Stomach (tissue), 9 donors: ENCODE measurements around the gene HBM. TPM values are rescaled to one million over a fixed set of nuclear protein-coding genes. Genes with fewer than 3 reads are reported as not detected.

Experiments used
- DNase-seq, 2 donors: peaks; one replicate each; pipeline versions ENCODE4 v3.0.0 to v3.0.0-alpha.2; 2013 to 2019
- H3K27ac ChIP-seq, 5 donors: fragments of 200-600 bp in 4 of 5; sonication (generic) in 4 of 5; one replicate each; pipeline ENCODE4 v1.5.1; 2013 to 2019; ENCODE audit warnings: mild to moderate bottlenecking in 1 of 5, moderate library complexity in 1 of 5
- H3K27me3 ChIP-seq, 3 donors: fragments of 200-600 bp; sonication (generic); one replicate each; pipeline ENCODE4 v1.5.1; 2017 to 2019; ENCODE audit warnings: mixed run types in 1 of 3
- H3K36me3 ChIP-seq, 4 donors: fragments of 200-600 bp; sonication (generic); 1 replicate in 3 of 4; 2 replicates in 1 of 4; pipeline ENCODE4 v1.5.1; 2016 to 2019
- H3K4me1 ChIP-seq, 4 donors: fragments of 200-600 bp; sonication (generic); one replicate each; pipeline ENCODE4 v1.5.1; 2016 to 2019
- H3K4me3 ChIP-seq, 4 donors: fragments of 200-600 bp; sonication (generic) in 3 of 4; one replicate each; pipeline ENCODE4 v1.5.1; 2016 to 2019; ENCODE audit warnings: mild to moderate bottlenecking in 1 of 4
- H3K9me3 ChIP-seq, 4 donors: fragments of 200-600 bp; sonication (generic); one replicate each; pipeline ENCODE4 v1.5.1; 2016 to 2019
- EP300 ChIP-seq: sonication (generic); formaldehyde crosslinking; IDR thresholded peaks from one replicate; pipeline ENCODE4 v1.6.1; 2017; ENCODE audit warnings: antibody characterized with exemption
- POLR2A ChIP-seq, 4 donors: fragments of 450-650 bp; IDR thresholded peaks; one replicate each; pipeline ENCODE4 v1.6.1; 2016; ENCODE audit warnings: antibody characterized with exemption in 4 of 4, control low read depth in 2 of 4, mild to moderate bottlenecking in 1 of 4, moderate library complexity in 1 of 4
- POLR2AphosphoS5 ChIP-seq, 3 donors: sonication (generic); formaldehyde crosslinking; IDR thresholded peaks; one replicate each; pipeline ENCODE4 v1.6.1; 2016; ENCODE audit warnings: antibody characterized with exemption in 3 of 3
- WGBS, 5 donors: extraction: QIAGEN DNeasy Blood & Tissue Kit in 3 of 5; methylation state at CpG; one replicate each; pipeline versions ENCODE4 v1.1.5 to v1.1.7; 2013 to 2018; 5-methylcytosine and 5-hydroxymethylcytosine counted together
- intact Hi-C: fragments of 100-400 bp; cut with DNase I; formaldehyde crosslinking; loops from one replicate; pipeline ENCODE4 v1.15.1; 2023; ENCODE audit warnings: low total_unique reads
- polyA plus RNA-seq, 3 donors: library from polyadenylated mRNA; stranded (reverse); fragments of 200-250 nt; gene quantifications; one replicate each; pipeline ENCODE4 v1.2.3, GENCODE V29; 2013
- total RNA-seq, 5 donors: library from RNA; depleted of rRNA; stranded (reverse); fragments of >200 nt; gene quantifications; one replicate each; pipeline versions ENCODE4 v1.1.0 to v1.2.3, GENCODE V29; 2014 to 2016
- TF ChIP-seq, protein P1 (sequence below), 7 experiments: fragments of 450-650 bp in 4 of 7; fragments of 200-600 bp in 3 of 7; sonication (generic) in 3 of 7; IDR thresholded peaks; one replicate each; pipeline ENCODE4 v1.5.1; 2016 to 2019; ENCODE audit warnings: antibody characterized with exemption in 7 of 7, control low read depth in 2 of 7, mild to moderate bottlenecking in 1 of 7
- donor health status: healthy with polysubstance abuse.
- donor health status: Bipolar disorder and iron deficiency.
- donor health status: healthy.

Gene HBM
- total and polyA plus RNA-seq, 8 donors: 10.3 TPM; not detected in 7

DNA sequence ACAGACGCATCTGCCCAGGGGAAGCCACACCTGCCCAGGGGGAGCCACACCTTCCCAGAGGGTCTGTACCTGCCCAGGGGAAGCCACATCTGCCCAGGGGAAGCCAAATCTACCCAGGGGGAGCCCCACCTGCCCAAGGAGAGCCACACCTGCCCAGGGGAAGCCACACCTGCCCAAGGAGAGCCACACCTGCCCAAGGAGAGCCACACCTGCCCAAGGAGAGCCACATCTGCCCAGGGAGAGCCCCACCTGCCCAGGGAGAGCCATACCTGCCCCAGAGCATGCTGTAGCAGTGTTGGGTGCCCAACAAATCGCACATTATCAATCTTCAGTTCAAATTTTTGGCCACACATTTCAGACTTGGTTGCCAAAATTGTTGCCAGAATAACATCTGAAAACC is 46.9 kb upstream of the HBM start:
- no peak for DNase-seq
- 63 to 92% (median 86%) methylated on average over 1 to 2 of the region's 2 CpGs for WGBS, 5 donors
- Histone ChIP-seq H3K27ac (no peak overlapping the region), H3K36me3 (peaks cover 5 to 66% (median 42%) of the 10 kb centered on the region in 4 donors), H3K27me3 (no peaks in the 10 kb centered on the region), H3K9me3 (no peaks in the 10 kb centered on the region), H3K4me3 (no peak overlapping the region), H3K4me1 (peaks cover 0 to 4% (median 0%) of the 10 kb centered on the region in 4 donors)
- TF ChIP-seq POLR2AphosphoS5 (IDR thresholded peaks at IDR 0.05) (no peak), POLR2A (IDR thresholded peaks at IDR 0.05) (no peak), EP300 (no peak)
- TF ChIP-seq, protein P1, sequence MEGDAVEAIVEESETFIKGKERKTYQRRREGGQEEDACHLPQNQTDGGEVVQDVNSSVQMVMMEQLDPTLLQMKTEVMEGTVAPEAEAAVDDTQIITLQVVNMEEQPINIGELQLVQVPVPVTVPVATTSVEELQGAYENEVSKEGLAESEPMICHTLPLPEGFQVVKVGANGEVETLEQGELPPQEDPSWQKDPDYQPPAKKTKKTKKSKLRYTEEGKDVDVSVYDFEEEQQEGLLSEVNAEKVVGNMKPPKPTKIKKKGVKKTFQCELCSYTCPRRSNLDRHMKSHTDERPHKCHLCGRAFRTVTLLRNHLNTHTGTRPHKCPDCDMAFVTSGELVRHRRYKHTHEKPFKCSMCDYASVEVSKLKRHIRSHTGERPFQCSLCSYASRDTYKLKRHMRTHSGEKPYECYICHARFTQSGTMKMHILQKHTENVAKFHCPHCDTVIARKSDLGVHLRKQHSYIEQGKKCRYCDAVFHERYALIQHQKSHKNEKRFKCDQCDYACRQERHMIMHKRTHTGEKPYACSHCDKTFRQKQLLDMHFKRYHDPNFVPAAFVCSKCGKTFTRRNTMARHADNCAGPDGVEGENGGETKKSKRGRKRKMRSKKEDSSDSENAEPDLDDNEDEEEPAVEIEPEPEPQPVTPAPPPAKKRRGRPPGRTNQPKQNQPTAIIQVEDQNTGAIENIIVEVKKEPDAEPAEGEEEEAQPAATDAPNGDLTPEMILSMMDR (IDR thresholded peaks at IDR 0.05): no peak
- intact Hi-C loops: loop anchor here (5.0 kb wide), 1 partner anchor 63 kb away; the partner anchor contains the start of gene HBQ1

DNA sequence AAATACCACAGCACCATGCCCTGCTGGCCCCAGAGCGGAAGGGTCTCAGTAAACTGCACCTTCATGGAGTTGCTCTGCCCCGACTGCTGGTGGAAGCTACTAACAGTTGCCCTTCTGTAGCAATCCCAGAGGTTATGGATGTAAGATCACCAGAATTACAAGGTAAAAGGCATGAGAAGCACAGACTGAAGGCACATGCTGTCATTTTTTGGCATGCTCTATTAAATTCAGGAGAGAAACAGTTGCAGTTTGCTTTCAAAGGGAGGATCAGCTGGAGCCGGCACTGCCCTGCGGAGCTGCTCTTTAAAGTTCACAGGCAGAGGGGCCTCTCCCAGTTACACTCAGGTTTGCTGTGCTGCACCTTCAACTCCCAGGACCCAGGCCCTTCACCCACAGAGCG is 46.5 kb upstream of the HBM start:
- TF ChIP-seq POLR2A (IDR thresholded peaks at IDR 0.05): no peak
- TF ChIP-seq POLR2AphosphoS5 (IDR thresholded peaks at IDR 0.05): no peak
- no peak for TF ChIP-seq EP300
- TF ChIP-seq, protein P1 (IDR thresholded peaks at IDR 0.05): no peak
- H3K4me1 ChIP-seq: peaks cover 0 to 4% (median 0%) of the 10 kb centered on the region in 4 donors

DNA sequence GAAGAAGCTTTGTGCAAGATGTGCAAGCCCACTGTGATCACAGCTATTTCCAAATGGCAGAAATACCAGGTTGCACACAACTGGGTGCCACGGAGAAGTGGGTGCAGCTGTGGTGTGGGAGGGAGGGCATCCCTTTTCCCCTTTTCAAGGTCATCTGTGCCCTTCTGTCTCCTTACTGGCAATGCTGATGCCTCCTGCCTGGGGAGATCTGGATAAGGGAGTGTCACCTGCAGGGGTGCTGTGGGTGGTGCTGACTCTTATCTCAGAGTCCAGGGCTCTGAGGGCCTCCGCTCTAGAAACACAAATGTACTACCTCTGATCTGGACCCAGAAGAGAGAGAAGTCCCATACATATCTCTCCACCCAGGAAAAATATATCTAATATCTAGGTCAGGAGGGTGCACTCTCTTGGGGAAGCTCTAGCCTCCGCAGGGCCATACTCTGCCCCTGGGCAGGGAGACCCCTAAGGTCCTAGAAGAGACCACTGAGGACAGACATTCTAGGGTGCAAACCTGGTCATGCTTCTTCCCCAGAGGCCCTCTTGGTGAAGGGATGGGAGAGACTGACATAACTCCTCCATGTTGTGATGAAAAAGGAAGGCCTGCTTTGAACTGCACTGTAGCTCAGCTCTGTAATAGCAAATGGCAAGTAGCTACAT is 45.8 kb upstream of the HBM start:
- H3K4me3 ChIP-seq: no peak overlapping the region
- WGBS, 5 donors: 83 to 88% (median 86%) methylated on average over 3 of the region's 3 CpGs
- no peak for DNase-seq
- H3K36me3 ChIP-seq: peaks cover 5 to 66% (median 43%) of the 10 kb centered on the region in 4 donors
- H3K27ac ChIP-seq: no peak overlapping the region
- H3K27me3 ChIP-seq: no peaks in the 10 kb centered on the region
- H3K9me3 ChIP-seq: no peaks in the 10 kb centered on the region
- peaks cover 0 to 4% (median 0%) of the 10 kb centered on the region in 4 donors for H3K4me1 ChIP-seq
- TF ChIP-seq, protein P1 (IDR thresholded peaks at IDR 0.05): no peak
- TF ChIP-seq POLR2A (IDR thresholded peaks at IDR 0.05) (no peak), EP300 (no peak), POLR2AphosphoS5 (IDR thresholded peaks at IDR 0.05) (no peak)
- intact Hi-C loops: loop anchor here (5.0 kb wide), 1 partner anchor 62 kb away; the partner anchor contains the start of gene HBQ1

More for the DNA sequence above, 46.5 kb upstream of the HBM start:
- H3K27ac ChIP-seq: no peak overlapping the region
- no peaks in the 10 kb centered on the region for H3K27me3 ChIP-seq
- H3K9me3 ChIP-seq: no peaks in the 10 kb centered on the region
- DNase-seq: no peak
- H3K4me3 ChIP-seq: no peak overlapping the region
- intact Hi-C loops: loop anchor here (5.0 kb wide), 1 partner anchor 63 kb away; the partner anchor contains the start of gene HBQ1
- peaks cover 5 to 66% (median 42%) of the 10 kb centered on the region in 4 donors for H3K36me3 ChIP-seq
- 91 to 95% (median 93%) methylated on average over 5 of the region's 5 CpGs for WGBS, 5 donors

DNA sequence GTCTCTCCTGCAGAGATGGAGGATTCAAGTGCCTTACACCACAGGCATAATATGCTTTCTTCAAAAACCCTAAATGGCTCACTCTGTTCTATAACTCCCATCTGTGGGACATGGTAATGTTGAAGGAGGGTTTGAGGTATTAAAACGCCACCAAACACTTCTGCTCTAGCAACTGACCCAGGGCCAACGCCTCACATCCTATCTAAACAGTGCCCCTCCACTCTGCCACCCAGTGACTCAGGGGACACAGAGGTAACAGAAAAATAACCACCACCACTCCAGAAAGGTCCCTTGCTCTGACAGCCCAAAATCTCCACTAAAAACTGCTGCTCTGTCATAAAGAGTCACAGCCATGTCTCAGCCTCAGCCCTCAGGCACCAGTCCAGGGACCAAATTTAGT is 45.0 kb upstream of the HBM start:
- Histone ChIP-seq H3K4me1 (peaks cover 0 to 4% (median 0%) of the 10 kb centered on the region in 4 donors), H3K36me3 (peaks cover 5 to 64% (median 40%) of the 10 kb centered on the region in 4 donors), H3K9me3 (no peaks in the 10 kb centered on the region), H3K27me3 (no peaks in the 10 kb centered on the region), H3K4me3 (no peak overlapping the region), H3K27ac (no peak overlapping the region)
- no peak for TF ChIP-seq POLR2AphosphoS5 (IDR thresholded peaks at IDR 0.05)
- TF ChIP-seq, protein P1 (IDR thresholded peaks at IDR 0.05): no peak
- TF ChIP-seq EP300: no peak
- no peak for TF ChIP-seq POLR2A (IDR thresholded peaks at IDR 0.05)
- DNase-seq: no peak
- WGBS, 5 donors: 80 to 93% (median 86%) methylated on average over 2 of the region's 2 CpGs
- intact Hi-C loops: no loop called here
